T-helper 2 cell (primary cell): ENCODE data around the gene SH2D4B.

Experiments used
- DNase-seq, 5 experiments: peaks; one replicate each; pipeline versions ENCODE4 v3.0.0 to v3.0.0-alpha.2; 2012 to 2022

The SH2D4B gene

DNA sequence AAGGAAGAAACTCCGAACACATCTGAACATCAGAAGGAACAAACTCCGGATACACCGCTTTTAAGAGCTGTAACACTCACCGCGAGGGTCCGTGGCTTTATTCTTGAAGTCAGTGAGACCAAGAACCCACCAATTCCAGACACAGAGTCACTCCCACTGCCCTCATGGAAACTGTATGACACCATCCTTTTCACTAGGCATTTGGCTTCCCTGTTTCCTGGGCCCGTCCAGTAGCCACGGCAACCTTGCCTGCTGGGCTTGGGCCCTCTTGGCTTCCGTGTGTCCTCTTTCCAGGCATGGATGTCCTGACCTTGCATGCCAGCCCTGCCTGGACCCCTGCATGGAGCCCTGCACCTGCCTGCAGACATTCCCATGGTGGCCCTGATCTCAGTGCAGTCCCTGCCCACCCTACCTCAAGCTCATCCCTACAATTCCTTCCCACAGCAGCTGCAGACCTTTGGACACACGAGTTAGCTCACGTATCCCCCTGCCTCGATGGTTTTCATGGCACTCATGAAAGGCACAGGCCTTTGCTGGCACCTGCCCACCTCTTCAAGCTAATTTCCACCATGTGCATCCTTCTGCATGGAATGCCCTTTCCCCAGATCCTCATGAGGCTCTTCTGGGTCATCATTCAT, 6.7 kb downstream of the SH2D4B start:
- no peak for DNase-seq

- DNase-seq: no peak
Measured at GRCh38 chr10:80545258-80545881, 7.7 kb downstream of the SH2D4B start.

DNA sequence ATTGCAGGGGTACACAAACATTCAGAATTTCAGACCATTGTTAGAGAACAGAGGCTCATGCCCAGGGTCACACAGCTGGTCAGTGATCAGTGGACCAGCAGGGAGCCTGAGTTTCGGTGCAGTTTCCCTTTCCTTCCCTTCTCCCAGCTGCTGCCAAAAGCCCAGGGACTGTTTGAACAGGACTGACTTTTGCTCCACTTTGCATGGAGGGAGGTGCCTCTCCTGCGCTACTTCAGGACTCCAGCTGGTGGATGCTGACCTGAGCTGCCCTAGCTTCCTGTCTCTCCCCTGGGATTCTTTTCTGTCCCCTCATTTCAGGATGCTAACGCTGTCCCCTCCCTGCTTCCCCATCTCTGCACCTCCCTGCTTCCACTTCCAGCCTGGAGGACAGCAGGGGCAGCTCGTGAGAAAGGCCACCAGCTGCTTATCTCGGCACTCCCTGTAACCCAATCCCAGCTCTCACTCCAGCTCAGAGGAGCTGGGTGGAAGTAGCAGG, 14.5 kb downstream of the SH2D4B start:
- DNase-seq: no peak

DNA sequence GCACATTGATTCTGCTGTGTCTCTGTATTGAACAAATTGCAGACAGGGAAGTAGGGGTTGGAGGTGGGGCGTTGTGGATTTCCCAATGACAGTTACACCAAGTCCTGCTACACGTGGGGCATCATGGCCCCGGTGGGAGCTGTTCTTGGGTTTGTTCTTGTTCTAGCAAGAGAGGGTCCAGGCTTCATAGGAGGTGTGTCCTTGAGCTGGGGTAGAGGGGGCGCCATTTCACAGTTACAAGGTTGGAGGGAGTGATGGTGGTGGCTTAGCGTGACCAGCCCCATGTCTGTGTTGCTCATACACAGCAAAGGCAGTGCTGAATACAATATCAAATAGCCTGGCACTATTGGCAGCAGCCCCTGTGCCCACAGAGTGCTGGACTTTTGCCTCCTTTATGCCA, 15.7 kb downstream of the SH2D4B start:
- no peak for DNase-seq

GRCh38 chr10:80554050-80554449, 16.3 kb downstream of the SH2D4B start:
- no peak for DNase-seq

GRCh38 chr10:80555415-80555814, 17.7 kb downstream of the SH2D4B start:
- no peak for DNase-seq

DNA sequence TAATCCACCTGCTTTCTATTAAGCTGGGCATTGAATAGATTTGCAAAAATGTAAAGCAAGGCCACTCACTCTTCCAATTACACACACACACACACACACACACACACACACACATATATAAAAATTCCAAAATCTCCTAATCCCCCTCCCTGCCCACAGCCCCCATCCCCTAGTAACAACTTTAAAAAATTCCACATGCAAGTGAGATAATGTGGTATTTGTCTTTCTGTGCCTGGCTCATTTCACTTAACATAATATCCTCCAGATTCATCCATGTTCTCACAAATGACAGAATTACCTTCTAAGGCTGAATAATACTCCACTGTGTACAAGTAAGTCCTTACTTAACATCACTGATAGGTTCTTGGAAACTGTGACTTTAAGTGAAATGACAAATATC, 24.2 kb downstream of the SH2D4B start:
- DNase-seq: no peak

DNA sequence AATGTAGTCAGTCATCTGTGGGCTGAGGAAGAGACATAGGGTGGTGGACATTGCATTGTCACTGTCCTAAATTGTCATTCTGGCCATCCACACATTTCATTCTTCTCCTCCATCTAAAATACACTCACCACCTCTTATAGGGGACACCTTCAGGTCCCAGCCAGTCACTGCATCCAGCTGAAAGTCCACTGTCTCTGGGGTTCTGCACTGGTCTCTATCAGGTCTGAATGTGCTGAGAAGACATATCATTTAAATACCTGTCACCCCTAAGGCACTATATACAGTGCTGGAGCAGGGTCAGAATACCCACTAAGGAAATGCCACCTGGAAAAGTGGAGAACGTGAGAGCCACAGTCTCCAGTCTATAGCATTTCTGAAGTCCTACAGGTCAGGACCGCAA, 29.6 kb downstream of the SH2D4B start:
- DNase-seq: no peak

DNA sequence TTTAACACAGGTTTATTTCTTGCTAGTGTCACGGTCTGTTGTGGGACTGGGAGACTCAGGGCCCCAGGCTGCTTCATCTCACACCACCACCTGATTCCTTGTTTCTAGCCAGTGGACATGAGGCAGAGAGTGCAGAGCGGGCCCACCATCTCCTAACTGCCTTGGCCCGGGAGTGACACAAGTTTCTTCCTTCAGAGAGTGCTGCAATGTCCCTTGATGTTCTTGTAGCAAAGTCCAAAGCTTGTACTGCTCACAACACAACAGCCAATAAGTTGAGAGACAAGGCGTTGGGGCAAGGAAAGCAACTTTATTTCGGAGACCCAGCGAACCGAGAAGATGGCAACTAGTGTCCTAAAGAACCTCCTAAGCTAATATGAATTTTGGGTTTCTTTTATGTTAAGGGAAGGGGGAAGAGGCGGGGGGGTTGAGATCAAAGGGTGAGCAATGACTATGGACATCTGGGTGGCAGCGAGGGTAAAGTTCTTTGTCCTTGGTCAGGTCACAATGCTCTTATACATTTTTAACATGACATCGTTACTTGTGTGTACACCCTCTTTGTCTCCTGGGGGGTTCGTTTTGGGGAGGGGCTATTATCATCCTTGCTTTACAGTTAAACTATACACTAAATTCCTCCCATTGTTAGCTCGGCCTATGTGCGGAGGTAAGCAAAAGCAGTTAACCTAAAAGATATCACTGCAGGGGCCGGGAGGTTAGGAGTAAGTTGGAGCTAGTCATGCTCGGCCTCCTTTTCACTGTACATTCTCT, 31.6 kb downstream of the SH2D4B start:
- no peak for DNase-seq

DNA sequence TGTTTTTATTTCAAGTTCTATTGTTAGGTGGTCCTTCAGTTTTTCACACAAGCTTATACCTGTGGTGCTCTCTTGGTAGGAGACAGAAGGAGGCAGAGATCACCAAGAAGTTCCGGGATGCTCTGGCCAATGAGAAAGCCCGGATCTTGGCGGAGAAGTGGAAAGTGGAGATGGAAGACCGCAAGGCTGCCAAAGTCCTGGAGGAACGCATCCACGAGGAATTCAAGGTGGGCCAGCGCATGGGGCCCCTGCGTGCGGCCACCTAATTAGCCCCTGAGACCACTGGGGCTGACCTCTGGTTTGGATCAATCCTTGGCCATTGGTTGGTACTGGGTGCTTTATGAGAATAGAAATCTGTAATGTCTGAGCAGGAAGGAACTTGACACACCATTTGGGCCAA, 33.6 kb downstream of the SH2D4B start:
- no peak for DNase-seq

GRCh38 chr10:80579181-80579763, 41.6 kb downstream of the SH2D4B start:
- no peak for DNase-seq

- no peak for DNase-seq
Measured at GRCh38 chr10:80579849-80580637, 42.3 kb downstream of the SH2D4B start.

DNA sequence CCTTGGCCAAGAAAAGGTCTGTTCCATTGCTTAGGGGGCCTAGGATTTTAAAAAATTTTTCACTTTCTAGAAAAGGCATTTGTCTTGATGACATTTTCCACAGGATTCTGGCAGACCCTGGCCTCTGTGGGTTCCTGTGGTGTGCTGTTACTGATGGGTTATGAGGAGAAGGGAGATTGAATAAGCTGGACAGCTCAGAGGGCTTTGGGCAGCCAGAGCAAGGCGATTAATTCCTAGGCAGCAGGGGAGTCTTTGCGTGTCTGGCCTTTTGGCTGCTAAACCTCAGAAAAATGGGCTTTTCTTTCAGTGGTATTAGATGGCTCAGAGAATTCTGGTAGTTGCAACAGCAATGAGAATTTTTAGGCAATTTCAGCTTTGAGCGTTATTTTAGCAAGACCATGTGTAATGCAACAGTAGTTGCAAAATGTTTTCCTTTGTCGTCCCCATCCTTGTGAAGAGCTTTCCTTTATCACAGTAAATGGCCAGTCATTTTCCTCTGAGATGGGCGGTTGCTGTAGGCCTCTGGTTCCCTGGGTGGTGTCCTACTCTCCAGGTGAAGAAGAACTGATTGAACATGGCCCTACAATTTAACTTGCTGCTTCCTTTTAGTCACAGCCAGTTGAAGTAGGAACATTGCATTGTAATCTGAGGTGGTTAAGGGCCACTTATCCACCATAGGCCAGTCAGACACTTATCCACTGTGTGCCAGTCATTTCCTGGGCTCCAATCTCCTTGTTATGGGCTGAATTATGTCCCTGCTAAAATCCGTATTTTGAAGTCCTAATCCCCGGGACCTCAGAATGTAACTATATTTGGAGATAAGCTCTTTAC, 43.2 kb downstream of the SH2D4B start:
- no peak for DNase-seq

DNA sequence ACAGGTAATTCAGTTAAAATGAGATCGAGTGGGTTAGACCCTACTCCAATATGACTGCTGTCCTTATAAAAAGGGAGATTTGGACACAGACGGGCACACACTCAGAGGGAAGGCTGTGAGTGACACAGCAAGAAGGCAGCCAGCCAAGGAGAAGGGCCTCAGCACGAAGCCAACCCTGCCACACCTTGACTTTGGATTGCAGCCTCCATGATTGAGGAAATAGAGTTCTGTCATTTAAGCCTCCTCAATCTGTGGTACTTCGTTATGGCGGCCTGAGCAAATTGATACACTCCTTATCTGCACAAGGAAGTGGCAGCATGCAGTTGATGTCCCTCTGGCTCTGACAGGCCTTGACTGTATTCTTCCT, 43.8 kb downstream of the SH2D4B start:
- DNase-seq: no peak

DNA sequence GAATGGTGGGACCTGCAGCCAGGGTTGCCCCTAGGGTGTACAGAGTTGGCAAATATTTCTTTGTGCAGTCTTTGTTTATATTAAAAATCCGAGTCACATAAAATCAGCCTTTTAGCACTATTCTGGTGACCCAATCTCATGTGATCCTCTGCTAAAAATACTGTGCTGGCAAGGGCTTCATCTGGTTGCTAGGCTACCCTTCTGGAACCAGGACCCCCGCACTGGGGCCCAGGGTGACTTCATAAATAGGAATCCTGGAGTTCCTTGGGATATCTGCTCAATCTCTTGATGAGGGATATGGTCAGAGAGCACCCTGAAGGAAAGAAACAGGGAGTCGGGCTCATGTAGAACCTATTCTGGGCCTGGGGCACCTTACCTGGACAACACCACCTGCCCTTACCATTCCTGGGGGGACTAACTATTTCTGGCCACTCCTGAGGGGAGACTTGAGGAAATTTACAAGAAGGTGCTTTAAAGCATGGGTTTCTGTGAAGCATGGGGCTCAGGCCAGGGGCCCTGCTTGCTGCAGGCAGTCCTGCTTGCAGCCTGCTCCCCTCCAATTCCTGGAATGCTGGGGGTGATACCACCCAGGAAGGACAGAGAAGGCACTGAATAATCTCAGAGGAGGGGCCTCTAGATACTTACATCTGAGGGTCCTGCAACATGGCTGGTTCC, 44.7 kb downstream of the SH2D4B start:
- no peak for DNase-seq

- DNase-seq: no peak
Measured at GRCh38 chr10:80583685-80584084, 46.0 kb downstream of the SH2D4B start.

- DNase-seq: no peak
Measured at GRCh38 chr10:80585812-80586211, 48.1 kb downstream of the SH2D4B start.

GRCh38 chr10:80588546-80588945, 50.8 kb downstream of the SH2D4B start:
- DNase-seq: no peak

DNA sequence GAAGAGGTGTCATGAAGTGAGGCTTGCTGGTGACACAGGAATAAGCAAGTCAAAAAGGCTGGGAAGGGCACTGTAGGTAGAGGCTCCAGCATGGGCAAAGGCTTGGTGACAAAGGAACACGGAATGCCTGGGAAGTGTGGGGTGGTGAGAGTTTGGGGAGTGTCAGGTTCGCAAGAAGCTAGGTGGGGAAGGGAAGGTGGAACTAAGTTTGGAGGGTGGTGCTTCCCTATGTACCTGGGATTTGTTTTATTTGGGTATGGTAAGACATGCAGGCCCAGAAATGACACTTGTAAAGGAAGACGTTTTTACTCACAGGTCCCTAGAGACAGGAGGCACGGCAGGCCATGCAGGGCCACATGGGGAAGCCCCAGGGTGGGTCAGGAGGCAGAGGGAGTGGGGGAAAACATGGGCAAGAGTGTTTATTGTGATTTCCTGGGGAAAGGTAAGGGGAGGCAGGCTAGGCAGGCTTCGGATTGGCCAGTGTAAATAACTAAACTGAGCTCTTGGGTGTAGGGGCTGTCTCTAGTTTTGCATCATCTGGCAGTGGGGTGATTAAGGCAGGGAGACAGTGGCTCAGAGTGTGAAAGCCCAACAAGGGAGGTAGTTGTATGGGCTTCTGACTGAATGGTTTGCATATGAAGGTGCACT, 52.1 kb downstream of the SH2D4B start:
- no peak for DNase-seq

DNA sequence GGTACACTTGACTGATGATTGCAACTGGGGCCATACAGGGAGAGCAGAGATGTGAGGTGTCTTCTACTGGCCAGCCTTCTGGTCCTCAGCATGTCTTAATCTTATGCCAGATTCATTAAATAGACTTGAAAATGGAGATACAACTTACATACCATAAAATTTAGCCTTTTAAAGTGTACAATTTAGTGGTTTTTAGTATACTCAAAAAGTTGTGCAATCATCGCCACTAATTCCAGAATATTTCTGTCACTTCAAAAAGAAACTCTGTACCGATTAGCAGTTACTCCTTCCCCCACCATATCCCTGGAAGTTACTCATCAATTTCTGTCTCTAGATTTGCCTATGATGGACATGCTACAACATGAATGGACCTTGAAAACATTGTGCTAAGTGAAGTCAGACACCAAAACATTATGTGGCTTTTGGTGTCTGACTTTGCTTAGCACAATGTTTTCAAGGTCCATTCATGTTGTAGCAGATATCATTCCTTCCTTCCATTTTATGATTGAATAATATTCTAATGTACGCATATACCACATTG, 53.0 kb downstream of the SH2D4B start:
- DNase-seq: no peak
